Gastrocnemius medialis (tissue), 4 donors: ENCODE data around the gene PPP2R5E.

Source experiments
- POLR2A ChIP-seq, 2 donors: fragments of 450-650 bp; IDR thresholded peaks; one replicate each; pipeline ENCODE4 v1.6.1; 2017; ENCODE audit warnings: antibody characterized with exemption in 2 of 2, mild to moderate bottlenecking in 2 of 2, moderate library complexity in 2 of 2
- TF ChIP-seq, protein P1 (sequence below), 5 experiments: fragments of 450-650 bp in 3 of 5; fragments of 200-600 bp in 2 of 5; sonication (generic) in 2 of 5; IDR thresholded peaks in 4 of 5; conservative IDR thresholded peaks in 1 of 5; 1 replicate in 4 of 5; 2 replicates in 1 of 5; pipeline ENCODE4 v1.5.1; 2016 to 2019; ENCODE audit warnings: antibody characterized with exemption in 5 of 5, mild to moderate bottlenecking in 3 of 5, moderate library complexity in 3 of 5

DNA sequence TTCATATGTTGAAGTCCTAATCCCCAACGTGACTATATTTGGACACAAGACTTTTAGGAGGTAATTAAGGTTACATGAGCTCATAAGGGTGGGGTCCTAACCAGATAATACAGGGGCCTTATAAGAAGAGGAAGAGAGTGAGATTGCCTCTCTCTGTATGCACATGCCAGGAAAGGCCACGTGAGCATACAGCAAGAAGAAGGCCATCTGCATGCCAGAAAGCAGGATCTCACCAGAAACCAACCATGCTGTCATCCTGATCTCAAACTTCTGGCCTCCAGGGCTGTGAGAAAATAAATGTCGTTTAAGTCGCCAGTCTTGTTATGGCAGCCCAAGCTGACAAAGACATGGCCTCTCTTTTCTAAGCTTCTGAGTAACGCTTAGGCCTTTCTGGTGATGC, 155.5 kb downstream of the PPP2R5E start:
- TF ChIP-seq, protein P1, sequence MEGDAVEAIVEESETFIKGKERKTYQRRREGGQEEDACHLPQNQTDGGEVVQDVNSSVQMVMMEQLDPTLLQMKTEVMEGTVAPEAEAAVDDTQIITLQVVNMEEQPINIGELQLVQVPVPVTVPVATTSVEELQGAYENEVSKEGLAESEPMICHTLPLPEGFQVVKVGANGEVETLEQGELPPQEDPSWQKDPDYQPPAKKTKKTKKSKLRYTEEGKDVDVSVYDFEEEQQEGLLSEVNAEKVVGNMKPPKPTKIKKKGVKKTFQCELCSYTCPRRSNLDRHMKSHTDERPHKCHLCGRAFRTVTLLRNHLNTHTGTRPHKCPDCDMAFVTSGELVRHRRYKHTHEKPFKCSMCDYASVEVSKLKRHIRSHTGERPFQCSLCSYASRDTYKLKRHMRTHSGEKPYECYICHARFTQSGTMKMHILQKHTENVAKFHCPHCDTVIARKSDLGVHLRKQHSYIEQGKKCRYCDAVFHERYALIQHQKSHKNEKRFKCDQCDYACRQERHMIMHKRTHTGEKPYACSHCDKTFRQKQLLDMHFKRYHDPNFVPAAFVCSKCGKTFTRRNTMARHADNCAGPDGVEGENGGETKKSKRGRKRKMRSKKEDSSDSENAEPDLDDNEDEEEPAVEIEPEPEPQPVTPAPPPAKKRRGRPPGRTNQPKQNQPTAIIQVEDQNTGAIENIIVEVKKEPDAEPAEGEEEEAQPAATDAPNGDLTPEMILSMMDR (IDR thresholded peaks at IDR 0.05 in 4 of 5, conservative IDR thresholded peaks at IDR 0.05 in 1 of 5), result no peak
- TF ChIP-seq POLR2A (IDR thresholded peaks at IDR 0.05), result no peak
